Choroid plexus epithelial cell (primary cell): ENCODE results near the gene TCF4.

Experiments
- DNase-seq: peaks from one replicate; pipeline ENCODE4 v3.0.0-alpha.2; 2010; ENCODE audit warnings: low read depth
- H3K4me3 ChIP-seq: 2 replicates; pipeline ENCODE4 v1.5.1; 2011; ENCODE audit warnings: low read depth, mild to moderate bottlenecking, control low read depth, low read length, moderate library complexity
- TF ChIP-seq, protein P1 (sequence below): conservative IDR thresholded peaks from 2 replicates; pipeline ENCODE4 v1.5.1; 2011; ENCODE audit warnings: low read depth, mild to moderate bottlenecking, control low read depth, inconsistent platforms, low read length, moderate library complexity

The TCF4 gene

DNA sequence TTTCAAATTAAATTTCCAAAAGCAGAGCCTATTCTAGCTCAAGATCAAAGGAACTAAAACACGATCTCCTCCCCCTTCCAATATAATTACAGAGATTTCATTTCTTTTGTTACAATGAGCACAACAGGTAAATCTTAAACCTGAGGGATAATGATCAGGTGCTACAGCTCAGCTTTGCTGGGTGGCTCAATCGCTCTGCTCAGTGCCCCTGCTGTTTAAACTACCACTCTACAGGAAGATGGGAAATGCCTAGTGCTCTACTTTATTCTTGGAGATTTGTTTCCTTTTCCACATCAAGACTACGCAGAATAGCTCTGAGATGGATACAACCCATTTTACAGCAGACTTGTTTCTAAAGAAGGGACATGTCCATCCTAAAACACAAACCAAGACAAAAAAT lies 162.3 kb downstream of the TCF4 start:
- TF ChIP-seq, protein P1, sequence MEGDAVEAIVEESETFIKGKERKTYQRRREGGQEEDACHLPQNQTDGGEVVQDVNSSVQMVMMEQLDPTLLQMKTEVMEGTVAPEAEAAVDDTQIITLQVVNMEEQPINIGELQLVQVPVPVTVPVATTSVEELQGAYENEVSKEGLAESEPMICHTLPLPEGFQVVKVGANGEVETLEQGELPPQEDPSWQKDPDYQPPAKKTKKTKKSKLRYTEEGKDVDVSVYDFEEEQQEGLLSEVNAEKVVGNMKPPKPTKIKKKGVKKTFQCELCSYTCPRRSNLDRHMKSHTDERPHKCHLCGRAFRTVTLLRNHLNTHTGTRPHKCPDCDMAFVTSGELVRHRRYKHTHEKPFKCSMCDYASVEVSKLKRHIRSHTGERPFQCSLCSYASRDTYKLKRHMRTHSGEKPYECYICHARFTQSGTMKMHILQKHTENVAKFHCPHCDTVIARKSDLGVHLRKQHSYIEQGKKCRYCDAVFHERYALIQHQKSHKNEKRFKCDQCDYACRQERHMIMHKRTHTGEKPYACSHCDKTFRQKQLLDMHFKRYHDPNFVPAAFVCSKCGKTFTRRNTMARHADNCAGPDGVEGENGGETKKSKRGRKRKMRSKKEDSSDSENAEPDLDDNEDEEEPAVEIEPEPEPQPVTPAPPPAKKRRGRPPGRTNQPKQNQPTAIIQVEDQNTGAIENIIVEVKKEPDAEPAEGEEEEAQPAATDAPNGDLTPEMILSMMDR = no peak
- no peak overlapping the region for H3K4me3 ChIP-seq
- DNase-seq = no peak

DNA sequence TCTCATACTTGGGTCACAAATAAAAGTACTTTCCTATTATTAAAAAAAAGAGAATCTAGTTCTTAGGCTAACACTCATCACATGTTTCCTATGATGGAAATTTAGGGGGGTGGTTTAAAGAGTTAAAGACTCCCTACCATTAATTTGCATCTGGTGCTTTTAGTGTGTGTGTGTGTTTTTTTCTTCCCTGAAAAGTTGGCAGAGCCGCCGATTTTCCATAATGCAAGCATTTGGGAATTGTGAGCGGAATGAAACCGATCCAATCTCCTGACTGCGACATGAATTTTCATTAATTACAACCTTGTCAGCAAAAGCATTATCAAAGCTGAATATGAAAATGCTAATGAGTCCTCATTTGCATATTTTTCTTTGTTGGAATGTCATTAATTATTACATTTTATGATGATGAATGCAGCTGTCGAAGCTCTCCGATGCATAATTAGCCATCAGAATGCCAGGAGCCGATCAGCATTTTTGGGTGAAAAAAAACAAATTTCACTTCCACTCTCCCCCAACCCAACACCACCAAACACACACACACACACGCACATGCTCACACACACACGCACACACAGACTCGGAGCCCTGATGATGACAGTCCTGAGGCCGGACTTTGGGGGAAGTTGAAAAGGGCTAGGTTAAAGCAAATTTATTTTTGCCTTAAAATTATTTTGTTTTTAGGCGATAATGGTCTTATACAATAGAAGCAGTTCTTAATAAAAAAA lies 165.4 kb downstream of the TCF4 start:
- H3K4me3 ChIP-seq = no peak overlapping the region
- DNase-seq = no peak
- TF ChIP-seq, protein P1 = no peak

DNA sequence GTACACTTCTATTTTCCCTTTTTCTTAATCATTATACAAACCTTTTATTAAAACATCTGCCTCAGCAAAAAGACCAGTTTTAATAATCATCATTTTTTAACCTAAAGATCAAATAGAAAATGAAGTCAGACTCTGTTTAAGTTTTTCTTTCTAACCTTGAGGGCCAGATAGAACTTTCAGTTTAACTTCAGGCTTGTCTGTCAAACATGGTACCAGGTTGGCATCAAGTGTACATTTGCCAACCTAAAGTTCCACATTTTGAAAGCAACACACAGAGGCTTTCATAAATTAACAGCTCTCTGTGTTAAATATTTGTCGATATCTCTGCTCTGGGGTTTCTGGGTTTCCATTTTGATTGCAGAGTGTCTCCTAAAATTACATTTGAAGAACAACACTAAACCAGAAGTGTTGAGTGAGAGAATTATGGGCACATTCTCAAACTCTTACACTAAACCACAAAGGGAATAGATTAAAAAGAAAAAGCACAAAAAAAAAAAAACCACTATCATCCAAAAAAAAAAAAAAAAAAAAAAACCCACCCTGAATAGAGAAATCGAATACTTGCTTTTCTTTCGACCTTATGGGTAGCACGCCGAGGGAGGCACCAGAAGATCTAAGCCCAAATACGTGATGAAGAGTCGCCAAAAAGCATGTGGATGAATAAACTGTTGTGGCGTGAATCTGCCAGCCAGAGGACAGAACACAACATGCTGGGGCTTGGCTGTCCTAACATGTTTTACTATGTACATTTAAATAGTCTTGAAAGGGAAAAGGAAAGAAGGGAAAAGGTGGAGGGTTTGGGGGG lies 166.2 kb downstream of the TCF4 start:
- no peak overlapping the region for H3K4me3 ChIP-seq
- TF ChIP-seq, protein P1 = no peak
- DNase-seq = no peak

DNA sequence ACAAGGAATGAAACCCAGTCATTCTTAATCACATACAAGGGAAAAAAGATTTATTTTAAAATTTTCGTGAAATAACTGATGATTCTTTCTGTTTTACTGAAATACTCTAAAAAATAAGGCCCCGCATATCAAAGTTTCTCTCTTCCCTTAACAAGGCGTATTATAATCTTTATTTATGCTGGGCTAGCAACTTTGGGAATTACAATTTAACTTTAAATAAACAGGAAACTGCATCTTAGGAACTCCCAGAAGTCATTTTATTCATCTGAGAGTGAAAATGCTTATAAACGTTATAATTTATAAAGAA lies 166.7 kb downstream of the TCF4 start:
- H3K4me3 ChIP-seq = no peak overlapping the region

DNA sequence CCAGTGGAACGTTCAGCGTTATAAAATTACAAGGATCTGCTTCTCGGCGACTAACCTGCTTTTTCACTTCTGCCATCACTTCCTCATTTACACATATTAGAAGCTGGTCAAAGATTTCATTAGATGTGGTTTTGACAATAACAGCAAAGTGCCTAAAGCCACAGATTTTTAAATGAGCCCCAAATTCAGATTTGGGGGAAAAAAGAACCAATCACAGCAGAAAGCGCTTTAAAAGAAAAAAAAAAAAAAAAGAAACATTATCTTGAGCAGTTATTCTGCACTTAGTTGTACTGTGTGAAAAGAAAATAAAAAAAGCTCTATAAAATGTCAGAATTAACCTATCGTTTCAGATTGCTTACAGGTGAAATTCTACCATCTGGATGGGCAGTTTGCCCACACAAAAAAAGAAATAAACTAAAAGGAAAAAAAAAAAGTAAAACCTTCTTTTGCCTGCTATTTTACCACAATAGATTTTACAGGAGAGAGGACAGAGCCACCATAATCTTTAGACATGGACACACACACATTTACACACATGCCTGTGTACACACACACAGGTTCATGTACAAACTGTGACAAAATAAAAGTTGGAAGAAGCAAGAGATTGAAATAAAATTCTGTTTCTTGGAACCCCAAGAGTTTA lies 167.2 kb downstream of the TCF4 start:
- TF ChIP-seq, protein P1 = no peak
- no peak overlapping the region for H3K4me3 ChIP-seq
- no peak for DNase-seq

More for the DNA sequence above, 166.7 kb downstream of the TCF4 start:
- DNase-seq = no peak
- TF ChIP-seq, protein P1 = no peak

DNA sequence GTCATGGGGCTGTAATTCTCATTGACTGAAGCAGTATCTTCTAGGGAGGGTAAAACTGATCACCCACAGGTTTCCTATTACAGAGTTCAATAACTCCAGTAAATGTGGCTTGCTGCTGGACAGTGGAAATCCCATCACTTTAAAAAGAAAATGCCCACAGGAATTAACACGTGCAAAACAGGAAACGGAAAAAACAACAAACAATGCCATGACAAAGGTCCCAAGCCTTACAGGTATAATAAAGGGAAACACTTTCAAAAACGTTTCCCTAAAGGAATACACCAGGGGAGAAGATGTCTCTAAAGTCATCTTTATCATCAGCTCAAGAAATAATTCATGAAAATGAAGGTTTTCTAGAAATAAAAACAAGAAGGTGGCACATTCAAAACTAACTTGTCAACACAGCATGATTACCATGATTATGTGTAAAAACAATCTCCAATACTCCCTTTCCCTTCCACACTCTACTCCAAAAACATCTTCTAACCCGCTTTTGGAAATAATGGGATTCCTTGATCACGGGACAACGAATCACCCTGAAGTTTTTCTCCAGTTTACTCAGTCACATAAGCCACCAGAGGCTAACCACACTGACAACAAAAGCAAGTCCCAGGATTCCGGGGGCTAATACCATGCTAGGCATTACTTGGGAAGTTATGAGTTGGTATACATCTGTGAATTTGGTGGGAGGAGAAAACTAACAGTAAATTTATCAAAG lies 167.9 kb downstream of the TCF4 start:
- H3K4me3 ChIP-seq = no peak overlapping the region

More for the DNA sequence above, 167.9 kb downstream of the TCF4 start:
- TF ChIP-seq, protein P1 = no peak
- DNase-seq = no peak
